GM18499 (cell line): ENCODE measurements around the gene PDE3A.
"Not testable (repeated sequence)": the region's sequence is repeated elsewhere in the genome, so short reads cannot be mapped to it uniquely, and the experiment has no call there.

Experiments used
- ATAC-seq: cut with Tn5 transposase; IDR thresholded peaks from one replicate; pipeline ENCODE4 v1.9.1; 2021; ENCODE audit warnings: moderate number of reproducible peaks; ENCODE audit not compliant: insufficient read depth, unreplicated experiment

PDE3A gene

DNA sequence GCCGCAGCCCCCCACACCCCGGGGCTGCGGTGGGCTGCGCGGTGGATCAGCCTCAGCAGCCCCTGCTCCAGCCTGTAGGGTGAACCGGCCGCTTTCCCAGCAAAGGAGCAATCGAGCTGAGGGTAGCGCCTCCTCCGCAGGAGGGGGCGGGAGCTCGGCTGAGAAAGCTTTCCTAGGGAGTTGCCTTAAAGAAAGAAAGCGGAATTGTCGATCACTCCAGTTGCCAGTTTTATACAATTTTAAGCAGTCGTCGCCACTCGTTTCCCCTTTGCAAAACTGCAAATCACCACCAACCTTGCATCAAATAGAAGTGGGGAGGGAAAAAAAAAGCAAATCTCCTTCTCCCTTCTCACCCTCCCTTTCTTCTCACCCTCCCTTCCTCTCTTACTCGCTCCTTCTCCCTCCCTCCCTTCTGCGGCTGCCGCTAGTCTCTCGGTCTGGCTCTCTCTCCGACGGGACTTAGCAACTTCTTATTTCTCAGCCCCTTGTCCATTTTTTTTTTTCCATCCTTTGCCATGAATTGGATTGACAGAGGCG lies at the start of gene PDE3A:
TSS of gene PDE3A (plus strand) at position 424 of the 537 bp plus-strand sequence. CDS start 748 bp downstream, outside the sequence.
- no peak for ATAC-seq

DNA sequence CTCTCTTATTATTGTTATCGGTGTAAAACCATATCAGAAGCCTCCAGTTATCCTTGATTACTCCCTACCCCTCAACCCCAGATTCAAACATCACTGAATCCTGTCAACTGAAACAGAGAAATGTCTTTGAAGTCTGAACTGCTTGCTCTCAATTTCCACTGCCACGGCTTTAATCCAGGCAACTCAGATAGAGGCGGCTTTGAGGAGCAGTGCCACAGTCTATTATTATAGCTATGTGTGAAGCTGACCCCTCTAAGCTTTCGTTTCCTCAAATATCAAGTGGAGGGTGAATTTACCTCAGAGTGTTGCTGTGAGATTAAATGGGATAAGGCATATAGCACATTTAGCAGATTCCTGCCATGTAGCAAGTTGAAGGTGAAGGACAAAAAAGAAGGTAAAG lies 49.0 kb upstream of the PDE3A start:
- no peak for ATAC-seq

DNA sequence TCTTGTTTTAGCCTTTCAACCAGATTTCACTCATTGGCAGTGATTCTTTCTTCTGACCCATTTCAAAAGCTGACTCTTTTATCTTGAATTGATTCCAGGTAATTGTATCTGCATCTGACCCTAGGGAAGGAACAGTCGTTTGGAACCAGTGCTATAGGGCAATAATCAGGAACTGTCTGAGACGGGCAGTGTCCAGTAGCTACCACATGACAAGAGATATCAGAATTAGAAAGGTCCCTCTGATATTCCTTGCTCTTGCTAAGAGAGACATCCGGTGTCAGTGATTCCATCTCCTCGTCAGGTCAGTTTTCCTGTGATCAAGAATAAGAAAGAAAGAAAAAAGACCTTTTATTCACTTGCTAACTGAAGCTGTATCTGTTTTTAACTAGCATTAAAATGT lies 47.8 kb upstream of the PDE3A start:
- no peak for ATAC-seq

DNA sequence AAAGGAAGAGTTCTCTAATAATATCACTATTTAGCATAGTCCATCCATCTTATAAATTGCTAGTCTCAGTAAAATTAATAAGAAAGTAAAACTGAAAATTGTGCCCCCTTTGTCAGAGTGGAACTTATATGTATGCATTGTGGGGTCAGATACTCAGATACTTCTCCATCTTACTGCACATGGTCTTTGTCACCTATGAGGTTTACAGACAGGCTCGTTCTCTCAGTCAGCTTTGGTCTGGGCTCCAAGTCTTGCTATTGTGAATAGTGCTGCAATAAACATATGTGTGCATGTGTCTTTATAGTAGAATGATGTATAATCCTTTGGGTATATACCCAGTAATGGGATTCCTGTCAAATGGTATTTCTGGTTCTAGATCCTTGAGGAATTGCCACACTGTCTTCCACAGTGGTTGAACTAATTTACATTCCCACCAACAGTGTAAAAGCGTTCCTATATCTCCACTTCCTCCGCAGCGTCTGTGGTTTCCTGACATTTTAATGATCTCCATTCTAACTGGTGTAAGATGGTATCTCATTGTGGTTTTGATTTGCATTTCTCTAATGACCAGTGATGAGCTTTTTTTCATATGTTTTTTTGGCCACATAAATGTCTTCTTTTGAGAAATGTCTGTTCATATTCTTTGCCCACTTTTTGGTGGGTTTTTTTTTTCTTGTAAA lies 37.4 kb upstream of the PDE3A start:
- not testable (repeated sequence) for ATAC-seq

DNA sequence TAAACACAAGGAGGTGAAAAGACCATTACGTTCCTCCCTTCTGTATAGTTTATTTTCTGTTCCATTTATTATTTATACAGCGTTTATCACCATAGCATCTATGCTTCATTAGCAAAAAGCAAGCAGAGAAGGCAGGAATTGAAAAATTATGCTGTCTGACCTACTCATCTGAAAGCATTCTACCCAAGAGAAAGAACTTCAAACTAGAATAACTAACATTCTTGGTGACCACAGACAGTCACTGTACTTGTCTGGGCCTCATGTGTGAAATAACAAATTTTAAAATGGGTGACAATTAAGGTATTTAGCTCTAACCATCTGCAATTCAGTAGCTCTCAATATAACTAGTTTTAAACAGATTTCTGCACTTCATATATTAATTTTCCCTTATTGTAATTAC lies 29.3 kb upstream of the PDE3A start:
- ATAC-seq: no peak

DNA sequence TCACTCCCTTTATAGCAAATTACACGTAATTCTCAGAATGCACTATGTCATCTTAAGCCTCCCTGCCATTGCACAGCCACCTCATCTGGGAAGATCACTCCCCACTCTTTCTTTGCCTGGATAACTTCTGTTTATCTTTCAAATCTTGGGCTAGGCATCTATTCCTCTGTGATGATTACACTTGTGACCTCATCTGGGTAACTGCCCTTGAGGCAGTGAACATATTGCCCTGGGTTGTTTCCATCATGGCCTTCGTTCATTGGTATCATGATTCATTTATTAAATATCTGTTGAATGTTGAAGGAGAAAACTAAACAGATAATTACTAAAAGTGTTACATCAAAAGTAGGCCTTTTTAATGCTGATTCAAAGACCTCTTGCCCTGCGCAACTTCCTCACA lies 26.2 kb upstream of the PDE3A start:
- ATAC-seq: no peak

DNA sequence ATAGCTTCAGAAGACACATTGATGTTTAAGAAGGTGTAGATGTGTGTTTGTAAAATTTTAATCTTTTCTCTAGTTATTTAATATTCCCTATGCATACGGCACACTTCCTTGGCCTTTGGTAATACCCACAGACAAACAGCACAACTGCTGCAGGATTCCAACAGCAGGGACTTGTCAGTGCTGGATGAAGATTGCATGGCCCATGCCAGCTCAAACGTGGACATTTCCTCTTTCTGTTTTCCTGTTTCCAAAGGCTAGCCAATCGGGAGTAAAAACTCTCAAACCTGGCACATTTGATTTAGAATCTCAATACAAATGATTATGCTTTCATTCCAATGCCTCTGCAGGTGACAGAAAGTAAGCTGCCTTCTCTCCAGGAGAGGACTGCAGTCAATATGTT lies 22.5 kb upstream of the PDE3A start:
- no peak for ATAC-seq

DNA sequence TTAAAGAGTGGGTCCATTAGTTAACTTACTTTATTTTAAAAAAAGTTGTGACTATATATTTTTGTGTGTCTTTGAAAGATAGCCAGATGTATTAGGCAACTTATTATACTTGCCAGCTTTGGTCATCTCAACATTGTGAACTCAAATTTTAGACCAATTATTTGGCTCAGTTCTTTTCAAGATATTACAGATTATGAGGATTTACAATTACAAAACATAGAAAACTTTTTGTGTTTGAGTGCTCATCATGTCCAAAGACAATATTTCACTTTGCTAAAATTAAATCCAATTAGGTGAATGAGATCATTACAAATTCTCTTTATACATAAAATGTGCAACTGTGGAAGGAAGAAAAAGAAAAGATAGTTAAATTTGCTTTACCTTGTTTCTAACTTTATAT lies 18.3 kb upstream of the PDE3A start:
- ATAC-seq: no peak

DNA sequence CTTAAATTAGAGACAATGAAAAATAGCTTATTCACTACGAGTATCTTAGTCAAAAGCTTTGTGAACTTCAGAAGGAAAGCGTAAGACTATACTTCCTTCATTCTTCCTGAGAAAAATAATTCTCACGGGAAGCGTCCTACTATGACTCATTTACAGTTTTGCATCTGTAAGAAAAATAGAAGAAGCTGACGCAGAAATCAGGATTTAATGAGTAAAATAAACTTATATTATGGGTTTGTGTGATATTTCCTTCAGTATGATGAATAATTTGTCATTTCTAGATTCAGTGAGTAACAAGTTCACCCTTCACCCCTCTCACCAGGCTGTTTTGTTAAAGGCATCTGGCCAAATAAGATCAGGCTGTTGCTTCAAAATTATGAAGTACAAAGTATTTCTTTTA lies 17.8 kb upstream of the PDE3A start:
- no peak for ATAC-seq

DNA sequence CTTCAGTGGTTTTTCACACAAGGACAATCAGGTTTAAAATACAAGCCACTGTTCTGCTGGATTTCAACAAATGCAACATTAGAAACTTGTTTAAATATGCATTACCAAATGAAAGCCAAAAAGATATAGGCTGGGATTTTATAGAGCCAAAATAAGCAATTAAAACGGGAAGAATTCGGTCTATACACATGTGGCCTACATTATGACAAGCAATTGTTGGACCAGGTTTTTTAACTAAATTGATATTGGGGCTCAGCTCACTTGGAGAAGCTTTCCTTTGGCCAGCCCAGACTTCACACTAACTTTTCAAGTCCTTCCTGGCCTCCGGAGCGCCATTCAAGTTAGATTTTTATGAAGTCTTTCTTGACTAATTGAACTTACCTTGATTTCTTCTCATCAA lies 16.9 kb upstream of the PDE3A start:
- no peak for ATAC-seq

DNA sequence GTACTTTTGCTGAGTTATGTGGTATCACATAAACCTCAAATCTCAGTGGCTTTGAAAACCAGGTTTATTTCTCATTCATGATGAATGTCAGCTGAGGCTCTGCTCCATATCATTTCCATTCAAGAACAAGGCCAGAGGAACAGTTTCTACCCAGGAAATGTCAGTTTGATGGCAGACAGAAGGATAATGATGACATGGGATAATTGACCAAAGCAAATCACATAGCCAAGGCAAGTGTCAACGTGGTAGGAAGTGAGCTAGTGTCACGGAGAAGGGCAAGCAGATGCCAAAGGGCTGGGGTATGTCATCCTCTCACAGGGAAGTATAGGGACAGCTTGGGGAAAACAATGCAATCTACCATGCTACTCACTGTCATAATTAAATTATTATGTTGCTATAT lies 12.3 kb upstream of the PDE3A start:
- no peak for ATAC-seq

DNA sequence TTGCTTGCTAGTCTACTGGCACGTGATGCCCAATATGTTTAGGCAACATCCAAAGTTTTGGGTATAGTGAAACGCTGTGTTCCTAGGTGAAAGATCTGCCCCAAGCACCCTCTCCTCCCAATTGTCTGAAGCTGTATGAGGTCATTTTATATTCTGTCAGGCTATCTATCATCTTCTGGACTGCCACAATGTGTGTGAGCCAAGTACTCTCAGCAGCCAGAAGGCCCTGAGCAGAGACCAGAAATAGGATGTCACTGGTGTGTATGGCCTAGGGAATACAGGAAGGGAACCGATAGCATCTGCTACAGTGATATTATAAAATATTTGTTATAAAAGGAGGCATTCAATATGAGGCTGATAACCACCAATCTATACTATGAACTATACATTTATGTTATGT lies 7.9 kb upstream of the PDE3A start:
- no peak for ATAC-seq

DNA sequence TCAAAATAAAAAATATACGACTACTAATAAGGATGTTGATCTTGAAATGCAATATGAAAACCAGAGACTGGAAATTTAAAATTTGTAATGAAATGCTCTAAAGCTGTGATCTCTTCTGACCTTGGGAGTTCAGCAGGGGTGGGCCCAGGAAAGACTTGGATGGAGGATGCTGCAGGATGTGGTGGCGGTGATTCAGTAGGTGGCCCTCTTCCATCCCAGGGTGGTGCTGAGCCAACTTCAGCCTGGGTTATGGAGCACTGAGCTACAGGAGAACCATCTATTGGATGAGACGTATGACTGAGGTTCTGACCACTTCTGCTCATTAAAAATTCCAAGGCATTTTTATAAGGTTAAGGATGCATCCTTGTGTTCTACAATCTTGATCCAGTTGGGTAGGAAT lies 6.9 kb upstream of the PDE3A start:
- ATAC-seq: no peak

DNA sequence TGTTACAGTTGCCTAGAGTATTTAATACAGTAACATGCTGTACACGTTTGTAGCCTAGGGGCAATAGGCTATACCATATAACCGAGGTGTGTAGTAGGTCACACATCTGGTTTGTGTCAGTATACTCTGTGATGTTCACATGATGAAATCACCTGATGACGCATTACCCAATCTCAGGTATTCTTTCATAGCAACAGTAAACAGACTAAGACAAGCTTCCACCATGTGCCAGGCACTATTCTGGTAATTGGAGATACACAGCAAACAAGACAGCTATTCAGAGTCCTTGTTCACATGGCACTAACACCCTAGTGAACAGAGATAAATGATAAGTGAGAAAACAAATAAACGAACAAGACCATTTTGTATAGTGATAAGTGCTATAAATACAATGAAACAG lies 3.8 kb upstream of the PDE3A start:
- ATAC-seq: no peak

DNA sequence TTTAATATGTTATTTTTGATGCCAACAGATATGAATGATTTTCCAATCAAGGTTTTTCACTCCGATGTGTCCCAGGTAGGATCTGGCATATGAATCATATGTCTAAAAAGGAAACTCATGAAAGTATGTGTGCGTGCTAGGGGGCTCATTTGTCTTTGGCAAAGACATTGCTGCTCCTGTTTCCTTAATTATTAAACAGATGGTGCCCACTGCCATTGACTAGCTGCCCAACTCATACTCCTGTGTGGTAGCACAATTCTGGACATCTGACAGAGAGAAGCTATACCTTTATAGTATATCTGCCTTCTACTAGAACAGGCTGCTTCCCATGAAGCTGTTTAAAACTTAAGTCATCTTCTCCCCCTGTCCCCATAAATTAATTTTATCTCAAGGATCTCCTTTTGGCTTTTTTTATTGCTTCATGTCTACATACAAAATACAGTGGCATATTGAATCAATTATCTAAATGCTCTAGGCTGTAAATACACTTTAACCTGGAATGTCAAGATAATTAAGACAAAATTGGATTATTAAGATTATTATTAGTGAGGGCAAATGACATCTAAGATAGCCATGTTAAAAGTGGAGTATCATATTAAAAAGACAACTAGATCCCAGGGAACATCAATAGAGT lies 1.4 kb upstream of the PDE3A start:
- no peak for ATAC-seq

DNA sequence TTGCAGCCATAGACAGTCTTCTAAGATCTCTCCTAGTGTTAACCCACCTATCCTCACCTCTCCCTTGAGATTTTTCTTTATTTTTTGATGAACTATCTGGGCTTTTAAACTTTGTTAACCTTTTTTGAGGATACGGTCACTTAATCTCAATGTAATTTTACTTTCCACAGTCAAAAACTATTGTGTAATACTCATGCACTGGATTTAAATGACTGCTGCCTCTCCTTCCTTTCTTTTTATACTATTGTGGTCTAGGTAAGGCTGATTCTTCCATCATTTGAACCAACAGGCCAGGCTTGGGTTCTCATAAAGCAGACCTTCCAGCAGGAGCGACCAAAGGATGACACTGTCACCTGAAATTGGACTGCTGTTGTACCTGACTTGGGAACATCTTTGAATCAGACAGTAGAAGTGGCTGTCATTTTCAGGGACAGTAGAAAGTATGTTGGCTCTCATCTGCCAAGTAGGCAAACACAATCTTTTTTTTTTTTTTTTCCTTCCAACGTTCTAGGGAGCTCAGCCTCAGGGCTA lies 689 bp upstream of the PDE3A start:
- no peak for ATAC-seq

DNA sequence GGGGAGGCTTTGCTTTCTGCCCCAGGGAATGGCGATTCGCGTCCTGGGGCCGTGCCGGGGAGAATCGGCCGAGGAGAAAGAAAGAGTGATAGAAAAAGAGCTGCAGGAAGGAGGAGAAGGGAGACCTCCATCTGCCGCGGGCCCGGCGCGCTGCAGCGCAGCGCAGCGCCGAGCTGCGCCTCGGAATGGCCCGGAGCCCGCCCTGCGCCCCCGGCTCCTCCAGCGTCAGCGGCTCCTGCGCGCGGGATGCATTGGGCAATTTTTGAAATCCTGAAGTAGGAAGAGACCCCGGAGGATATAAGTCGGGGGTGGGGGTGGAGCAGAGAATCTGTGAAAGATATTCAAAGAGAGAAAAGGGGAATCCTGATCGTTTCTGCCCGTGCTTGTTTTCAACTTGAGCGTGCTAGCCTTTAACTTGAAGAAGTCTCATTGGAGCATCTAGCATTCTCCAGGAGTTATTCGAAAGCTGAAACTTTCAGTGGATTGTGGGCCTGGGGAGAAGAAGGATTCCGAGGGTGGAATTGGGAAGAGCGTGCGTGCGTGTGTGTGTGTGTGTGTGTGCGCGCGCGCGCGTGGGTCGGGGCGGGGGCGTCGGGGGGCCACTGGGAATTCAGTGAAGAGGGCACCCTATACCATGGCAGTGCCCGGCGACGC lies 441 bp downstream of the PDE3A start:
- no peak for ATAC-seq

DNA sequence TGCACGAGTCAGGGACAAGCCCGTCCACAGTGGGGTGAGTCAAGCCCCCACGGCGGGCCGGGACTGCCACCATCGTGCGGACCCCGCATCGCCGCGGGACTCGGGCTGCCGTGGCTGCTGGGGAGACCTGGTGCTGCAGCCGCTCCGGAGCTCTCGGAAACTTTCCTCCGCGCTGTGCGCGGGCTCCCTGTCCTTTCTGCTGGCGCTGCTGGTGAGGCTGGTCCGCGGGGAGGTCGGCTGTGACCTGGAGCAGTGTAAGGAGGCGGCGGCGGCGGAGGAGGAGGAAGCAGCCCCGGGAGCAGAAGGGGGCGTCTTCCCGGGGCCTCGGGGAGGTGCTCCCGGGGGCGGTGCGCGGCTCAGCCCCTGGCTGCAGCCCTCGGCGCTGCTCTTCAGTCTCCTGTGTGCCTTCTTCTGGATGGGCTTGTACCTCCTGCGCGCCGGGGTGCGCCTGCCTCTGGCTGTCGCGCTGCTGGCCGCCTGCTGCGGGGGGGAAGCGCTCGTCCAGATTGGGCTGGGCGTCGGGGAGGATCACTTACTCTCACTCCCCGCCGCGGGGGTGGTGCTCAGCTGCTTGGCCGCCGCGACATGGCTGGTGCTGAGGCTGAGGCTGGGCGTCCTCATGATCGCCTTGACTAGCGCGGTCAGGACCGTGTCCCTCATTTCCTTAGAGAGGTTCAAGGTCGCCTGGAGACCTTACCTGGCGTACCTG lies 1.1 kb downstream of the PDE3A start:
- ATAC-seq: no peak

DNA sequence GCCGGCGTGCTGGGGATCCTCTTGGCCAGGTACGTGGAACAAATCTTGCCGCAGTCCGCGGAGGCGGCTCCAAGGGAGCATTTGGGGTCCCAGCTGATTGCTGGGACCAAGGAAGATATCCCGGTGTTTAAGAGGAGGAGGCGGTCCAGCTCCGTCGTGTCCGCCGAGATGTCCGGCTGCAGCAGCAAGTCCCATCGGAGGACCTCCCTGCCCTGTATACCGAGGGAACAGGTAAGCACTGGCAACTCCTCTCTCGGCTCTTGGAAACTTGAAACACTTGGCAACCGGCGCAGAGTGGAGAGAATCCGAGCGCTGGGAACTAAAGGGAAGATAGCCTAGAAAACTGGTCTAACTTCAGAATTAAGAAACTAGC lies 1.7 kb downstream of the PDE3A start:
- no peak for ATAC-seq

DNA sequence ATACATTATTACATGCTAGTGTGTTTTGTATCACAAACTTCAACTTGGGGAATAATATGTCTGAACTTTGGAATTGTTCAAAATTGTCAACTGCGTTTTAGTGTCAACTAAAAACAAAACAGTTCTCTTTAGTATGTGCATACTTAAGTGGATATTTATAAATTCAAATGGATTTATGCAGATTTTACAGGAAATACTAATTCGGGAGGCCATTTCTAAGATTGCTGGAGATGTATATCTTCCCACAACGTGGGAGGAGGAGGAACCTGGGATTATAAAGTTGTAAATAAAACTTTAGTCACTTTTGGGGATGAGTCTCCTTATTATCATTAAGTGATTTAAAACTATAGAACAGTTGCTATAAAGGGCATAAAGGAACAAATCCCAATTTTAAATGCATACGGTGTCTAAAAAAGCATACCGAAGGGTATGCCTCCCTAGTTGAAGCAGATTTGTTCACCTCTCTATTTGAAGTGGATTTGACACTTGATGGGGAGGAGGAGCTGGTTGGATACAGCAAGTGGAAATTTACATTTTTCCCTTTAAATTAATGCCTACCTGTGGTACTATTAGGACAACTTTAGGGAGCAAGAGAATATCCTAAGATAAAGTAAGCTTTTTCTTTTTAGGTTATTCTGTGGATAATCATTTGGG lies 2.7 kb downstream of the PDE3A start:
- ATAC-seq: no peak
